Heart right ventricle (tissue), 16 donors: ENCODE data around the gene MYO1E. TPM values are rescaled to one million over a fixed set of nuclear protein-coding genes. Genes with fewer than 3 reads are reported as not detected.

Source experiments
- ATAC-seq, 8 donors: fragments of 200-7000 bp; cut with Tn5 transposase; one replicate each; pipeline ENCODE4 v1.9.1; 2020; ENCODE audit warnings: mild to moderate bottlenecking in 8 of 8, moderate library complexity in 8 of 8, moderate number of reproducible peaks in 1 of 8
- DNase-seq, 2 donors: peaks; one replicate each; pipeline ENCODE4 v3.0.0-alpha.2; 2020
- H3K27ac ChIP-seq, 10 donors: fragments of 200-600 bp; sonication (generic) in 2 of 10; one replicate each; pipeline versions ENCODE4 v1.5.0 to v1.8.0; 2020 to 2022; ENCODE audit warnings: mild to moderate bottlenecking in 3 of 10
- H3K27me3 ChIP-seq, 7 donors: fragments of 200-600 bp; one replicate each; pipeline ENCODE4 v1.8.0; 2021 to 2022; ENCODE audit warnings: mild to moderate bottlenecking in 2 of 7
- H3K36me3 ChIP-seq, 9 donors: fragments of 200-600 bp; sonication (generic) in 1 of 9; one replicate each; pipeline versions ENCODE4 v1.5.0 to v1.8.0; 2020 to 2022; ENCODE audit warnings: mild to moderate bottlenecking in 2 of 9
- H3K4me1 ChIP-seq, 9 donors: fragments of 200-600 bp; sonication (generic) in 1 of 9; one replicate each; pipeline versions ENCODE4 v1.5.0 to v1.8.0; 2020 to 2022; ENCODE audit warnings: mild to moderate bottlenecking in 4 of 9
- H3K4me3 ChIP-seq, 10 donors: fragments of 200-600 bp; sonication (generic) in 2 of 10; one replicate each; pipeline versions ENCODE4 v1.5.0 to v1.8.0; 2020 to 2022; ENCODE audit warnings: mild to moderate bottlenecking in 7 of 10, moderate library complexity in 2 of 10
- H3K9me3 ChIP-seq, 11 donors: fragments of 200-600 bp in 10 of 11; sonication (generic) in 2 of 11; one replicate each; pipeline versions ENCODE4 v1.5.0 to v1.8.0; 2013 to 2022; ENCODE audit warnings: mild to moderate bottlenecking in 2 of 11, control low read depth in 1 of 11, moderate library complexity in 1 of 11
- WGBS, 2 donors: extraction: QIAGEN DNeasy Blood & Tissue Kit; methylation state at CpG; one replicate each; pipeline ENCODE4 v1.1.7; 2013; ENCODE audit warnings: inconsistent platforms in 1 of 2; 5-methylcytosine and 5-hydroxymethylcytosine counted together
- intact Hi-C, 10 donors: fragments of 100-400 bp; cut with DNase I; formaldehyde crosslinking; loops; one replicate each; pipeline versions ENCODE4 v1.11.1 to v1.14.2; 2022
- polyA plus RNA-seq, 2 donors: library from polyadenylated mRNA; stranded (reverse); fragments of 200-250 nt; gene quantifications; one replicate each; pipeline ENCODE4 v1.2.3, GENCODE V29; 2013
- total RNA-seq, 10 donors: library from RNA; stranded (reverse); fragmentation: NEBNext Ultra II Directional in 3 of 10; extraction: Animal tissue kit (Norgen Biotek cat#: 25700) in 3 of 10; gene quantifications; one replicate each; pipeline versions ENCODE4 v1.2.1 to v1.2.4, GENCODE V29; 2021 to 2023
- TF ChIP-seq, protein P1 (sequence below), 9 donors: fragments of 200-600 bp; sonication (generic) in 2 of 9; IDR thresholded peaks; one replicate each; pipeline versions ENCODE4 v1.5.0 to v1.8.0; 2021 to 2022; ENCODE audit warnings: antibody characterized with exemption in 9 of 9, mild to moderate bottlenecking in 5 of 9, moderate library complexity in 1 of 9
- donor health status: Arrhythmogenic right ventricular cardiomyopathy.
- donor health status: ischemic (EF 13 %, LVEDD 7.1; RV severe dilation, severe dysfunction).
- donor health status: healthy with polysubstance abuse.
- donor health status: DM: no; HTN: yes; CAD: no.
- donor health status: DM: no; HTN: no; CAD: no.
- donor health status: ischemic (EF 25% LVEDD 6.9; RV normal size, moderate dysfunction).
- donor health status: ischemic (EF 25% LVEDD 5.7; RV mildly dilated, moderate dysfunction).
- donor health status: healthy.
- donor health status: DM: yes; HTN: yes; CAD: no.
- donor health status: Ischemic cardiomyopathy.
- donor health status: ischemic (EF 35%, LVEDD 5.7; RV mildly dilated, moderate dysfunction).
- donor health status: nonischemic (EF 11% LVEDD 7.7; RV severe dilation, severe dysfunction).
- donor health status: DM: yes; HTN: yes; CAD: no.
- donor health status: PGD.
- donor health status: ischemic (EF 29% LVEDD 5.4; RV normal size, mild dysfunction).
- donor health status: nonischemic (EF 23%, LVEDD 6.1; RV moderate dilation, normal function).

MYO1E gene
- total and polyA plus RNA-seq, 12 donors = 9.3 to 75.3 (median 27.4) TPM

DNA sequence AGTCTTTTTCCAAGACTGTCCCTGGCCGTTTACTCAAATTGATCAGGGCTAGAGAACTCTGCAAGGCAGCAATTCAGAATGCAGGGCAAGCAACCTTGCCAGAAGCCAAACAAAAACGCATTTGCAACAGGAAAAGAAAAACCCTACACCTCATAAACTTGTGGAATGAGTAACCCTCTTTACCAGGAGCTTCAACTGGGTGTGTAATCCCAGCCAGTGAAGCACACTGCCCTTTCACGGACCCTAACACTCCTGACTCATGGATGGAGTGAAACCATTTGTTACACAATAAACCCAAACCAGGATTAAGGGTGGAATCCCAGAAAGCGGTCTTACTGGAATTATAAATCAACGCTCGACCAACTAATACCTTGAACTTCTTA lies 180.8 kb downstream of the MYO1E start:
- H3K4me3 ChIP-seq = no peak overlapping the region
- H3K27me3 ChIP-seq = no peaks in the 10 kb centered on the region
- H3K36me3 ChIP-seq = peaks cover 0 to 99% (median 32%) of the 10 kb centered on the region in 9 donors
- H3K4me1 ChIP-seq = no peaks in the 10 kb centered on the region
- WGBS, 2 donors = 91 to 95% methylated on average over 6 of the region's 6 CpGs
- DNase-seq (no peak), ATAC-seq (no peak)
- no peak overlapping the region for H3K27ac ChIP-seq
- TF ChIP-seq, protein P1, sequence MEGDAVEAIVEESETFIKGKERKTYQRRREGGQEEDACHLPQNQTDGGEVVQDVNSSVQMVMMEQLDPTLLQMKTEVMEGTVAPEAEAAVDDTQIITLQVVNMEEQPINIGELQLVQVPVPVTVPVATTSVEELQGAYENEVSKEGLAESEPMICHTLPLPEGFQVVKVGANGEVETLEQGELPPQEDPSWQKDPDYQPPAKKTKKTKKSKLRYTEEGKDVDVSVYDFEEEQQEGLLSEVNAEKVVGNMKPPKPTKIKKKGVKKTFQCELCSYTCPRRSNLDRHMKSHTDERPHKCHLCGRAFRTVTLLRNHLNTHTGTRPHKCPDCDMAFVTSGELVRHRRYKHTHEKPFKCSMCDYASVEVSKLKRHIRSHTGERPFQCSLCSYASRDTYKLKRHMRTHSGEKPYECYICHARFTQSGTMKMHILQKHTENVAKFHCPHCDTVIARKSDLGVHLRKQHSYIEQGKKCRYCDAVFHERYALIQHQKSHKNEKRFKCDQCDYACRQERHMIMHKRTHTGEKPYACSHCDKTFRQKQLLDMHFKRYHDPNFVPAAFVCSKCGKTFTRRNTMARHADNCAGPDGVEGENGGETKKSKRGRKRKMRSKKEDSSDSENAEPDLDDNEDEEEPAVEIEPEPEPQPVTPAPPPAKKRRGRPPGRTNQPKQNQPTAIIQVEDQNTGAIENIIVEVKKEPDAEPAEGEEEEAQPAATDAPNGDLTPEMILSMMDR (IDR thresholded peaks at IDR 0.05) = no peak
- intact Hi-C loops = no loop called here
- H3K9me3 ChIP-seq = no peaks in the 10 kb centered on the region

DNA sequence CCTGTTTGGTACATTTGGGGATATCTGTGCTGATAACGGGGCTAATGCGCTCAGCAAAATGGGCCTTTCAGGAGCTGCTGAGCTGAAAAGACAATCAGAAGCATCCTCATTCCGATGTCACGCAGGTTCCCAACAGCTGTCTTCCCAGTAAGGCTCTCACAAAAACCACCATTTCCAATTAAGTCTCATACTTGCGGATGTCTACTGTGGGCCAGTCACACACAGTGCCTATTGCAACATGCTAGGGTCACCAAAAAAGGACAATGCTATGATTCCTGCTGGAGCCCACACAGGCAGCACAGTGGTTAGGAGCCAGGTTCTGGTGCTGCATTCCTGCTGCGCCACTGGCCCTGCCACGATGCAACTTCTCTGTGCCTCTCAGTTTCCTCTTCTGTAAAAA lies 182.4 kb downstream of the MYO1E start:
- no peak overlapping the region for H3K27ac ChIP-seq
- no peaks in the 10 kb centered on the region for H3K9me3 ChIP-seq
- no peaks in the 10 kb centered on the region for H3K27me3 ChIP-seq
- TF ChIP-seq, protein P1 (IDR thresholded peaks at IDR 0.05) = no peak
- intact Hi-C loops = no loop called here
- peaks cover 0 to 100% (median 31%) of the 10 kb centered on the region in 9 donors for H3K36me3 ChIP-seq
- 91 to 93% methylated on average over 7 of the region's 7 CpGs for WGBS, 2 donors
- H3K4me1 ChIP-seq = peaks cover 0 to 7% (median 0%) of the 10 kb centered on the region in 9 donors
- no peak overlapping the region for H3K4me3 ChIP-seq
- DNase-seq (no peak), ATAC-seq (no peak)

DNA sequence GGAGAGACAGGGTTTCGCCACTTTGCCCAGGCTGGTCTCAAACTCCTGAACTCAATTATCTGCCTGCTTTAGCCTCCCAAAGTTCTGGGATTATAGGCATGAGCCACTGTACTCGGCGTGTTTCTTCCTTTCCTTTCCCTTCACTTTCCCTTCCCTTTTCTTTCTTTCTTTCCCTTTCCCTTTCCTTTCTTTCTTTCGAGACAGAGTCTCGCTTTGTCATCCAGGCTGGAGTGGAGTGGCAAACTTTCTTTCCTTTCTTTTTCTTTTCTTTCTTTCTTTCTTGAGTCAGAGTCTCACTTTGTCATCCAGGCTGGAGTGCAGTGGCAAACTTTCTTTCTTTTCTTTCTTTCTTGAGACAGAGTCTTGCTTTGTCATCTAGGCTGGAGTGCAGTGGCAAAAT lies 183.4 kb downstream of the MYO1E start:
- peaks cover 0 to 100% (median 25%) of the 10 kb centered on the region in 9 donors for H3K36me3 ChIP-seq
- intact Hi-C loops = no loop called here
- WGBS, 2 donors = 93 to 98% methylated on average over 5 of the region's 5 CpGs
- H3K4me3 ChIP-seq = no peak overlapping the region
- ATAC-seq (no peak), DNase-seq (no peak)
- no peak overlapping the region for H3K27ac ChIP-seq
- no peaks in the 10 kb centered on the region for H3K9me3 ChIP-seq
- peaks cover 0 to 7% (median 0%) of the 10 kb centered on the region in 9 donors for H3K4me1 ChIP-seq
- TF ChIP-seq, protein P1 (IDR thresholded peaks at IDR 0.05) = no peak
- no peaks in the 10 kb centered on the region for H3K27me3 ChIP-seq

DNA sequence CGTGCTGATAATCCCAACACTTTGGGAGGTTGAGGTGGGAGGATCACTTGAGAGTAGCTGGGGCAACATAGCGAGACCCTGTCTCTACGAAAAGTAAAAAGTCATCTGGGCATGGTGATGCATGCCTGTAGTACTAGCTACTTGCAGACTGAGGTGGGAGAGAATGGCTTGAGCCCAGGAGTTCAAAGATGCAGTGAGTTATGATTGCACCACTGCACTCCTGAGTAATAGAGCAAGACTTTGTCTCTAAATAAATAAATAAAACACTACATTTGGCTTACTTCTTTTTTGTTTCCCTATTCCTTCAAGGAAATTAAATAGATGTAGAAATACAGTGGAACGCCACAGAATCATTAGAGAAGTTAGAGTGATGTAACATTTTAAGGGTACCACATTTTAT lies 186.2 kb downstream of the MYO1E start:
- peaks cover 0 to 98% (median 16%) of the 10 kb centered on the region in 9 donors for H3K36me3 ChIP-seq
- H3K9me3 ChIP-seq = peaks cover 0 to 15% (median 8%) of the 10 kb centered on the region in 11 donors
- no peak overlapping the region for H3K27ac ChIP-seq
- intact Hi-C loops = no loop called here
- H3K4me1 ChIP-seq = peaks cover 0 to 8% (median 0%) of the 10 kb centered on the region in 9 donors
- no peaks in the 10 kb centered on the region for H3K27me3 ChIP-seq
- WGBS, 2 donors = 93 to 96% methylated on average over 4 of the region's 4 CpGs
- no peak overlapping the region for H3K4me3 ChIP-seq
- ATAC-seq (no peak), DNase-seq (no peak)
- TF ChIP-seq, protein P1 (IDR thresholded peaks at IDR 0.05) = no peak
